Measurements from ENCODE around the gene PLCB1.

PLCB1 gene

GRCh38 chr20:8271727-8272126, 139.7 kb downstream of the PLCB1 start:
- H3K4me3 ChIP-seq: no peak overlapping the region

GRCh38 chr20:8272766-8273165, 140.7 kb downstream of the PLCB1 start:
- Histone ChIP-seq H3K4me3 (no peak overlapping the region), H3K27ac (no peak overlapping the region)

More at GRCh38 chr20:8271727-8272126, 139.7 kb downstream of the PLCB1 start:
- H3K27ac ChIP-seq: no peak overlapping the region

GRCh38 chr20:8284902-8285301, 152.8 kb downstream of the PLCB1 start:
- H3K4me3 ChIP-seq: no peak overlapping the region
- H3K27ac ChIP-seq: no peak overlapping the region

GRCh38 chr20:8287340-8287739, 155.3 kb downstream of the PLCB1 start:
- no peak overlapping the region for H3K4me3 ChIP-seq
- H3K27ac ChIP-seq: no peak overlapping the region

GRCh38 chr20:8291200-8291599, 159.1 kb downstream of the PLCB1 start:
- Histone ChIP-seq H3K4me3 (no peak overlapping the region), H3K27ac (no peak overlapping the region)

- H3K27ac ChIP-seq: no peak overlapping the region
Measured at GRCh38 chr20:8291873-8292272, 159.8 kb downstream of the PLCB1 start.

GRCh38 chr20:8292793-8293192, 160.7 kb downstream of the PLCB1 start:
- H3K4me3 ChIP-seq: no peak overlapping the region
- H3K27ac ChIP-seq: no peak overlapping the region

More at GRCh38 chr20:8291873-8292272, 159.8 kb downstream of the PLCB1 start:
- no peak overlapping the region for H3K4me3 ChIP-seq

- Histone ChIP-seq H3K27ac (no peak overlapping the region), H3K4me3 (no peak overlapping the region)
Measured at GRCh38 chr20:8293750-8294149, 161.7 kb downstream of the PLCB1 start.

- H3K4me3 ChIP-seq: no peak overlapping the region
- H3K27ac ChIP-seq: no peak overlapping the region
Measured at GRCh38 chr20:8296536-8296935, 164.5 kb downstream of the PLCB1 start.

- H3K27ac ChIP-seq: no peak overlapping the region
- H3K4me3 ChIP-seq: no peak overlapping the region
Measured at GRCh38 chr20:8298426-8299043, 166.5 kb downstream of the PLCB1 start.

- H3K27ac ChIP-seq: no peak overlapping the region
Measured at GRCh38 chr20:8299921-8300320, 167.9 kb downstream of the PLCB1 start.

GRCh38 chr20:8301655-8302054, 169.6 kb downstream of the PLCB1 start:
- no peak overlapping the region for H3K27ac ChIP-seq
- no peak overlapping the region for H3K4me3 ChIP-seq

More at GRCh38 chr20:8299921-8300320, 167.9 kb downstream of the PLCB1 start:
- H3K4me3 ChIP-seq: no peak overlapping the region

GRCh38 chr20:8303651-8304050, 171.6 kb downstream of the PLCB1 start:
- Histone ChIP-seq H3K27ac (no peak overlapping the region), H3K4me3 (no peak overlapping the region)

- Histone ChIP-seq H3K27ac (no peak overlapping the region), H3K4me3 (no peak overlapping the region)
Measured at GRCh38 chr20:8304124-8304816, 172.2 kb downstream of the PLCB1 start.

- H3K27ac ChIP-seq: no peak overlapping the region
- H3K4me3 ChIP-seq: no peak overlapping the region
Measured at GRCh38 chr20:8305449-8305978, 173.4 kb downstream of the PLCB1 start.

GRCh38 chr20:8306937-8307336, 174.9 kb downstream of the PLCB1 start:
- Histone ChIP-seq H3K4me3 (no peak overlapping the region), H3K27ac (no peak overlapping the region)

- no peak overlapping the region for H3K4me3 ChIP-seq
Measured at GRCh38 chr20:8309634-8310033, 177.6 kb downstream of the PLCB1 start.

GRCh38 chr20:8310618-8311017, 178.6 kb downstream of the PLCB1 start:
- Histone ChIP-seq H3K4me3 (no peak overlapping the region), H3K27ac (no peak overlapping the region)

More at GRCh38 chr20:8309634-8310033, 177.6 kb downstream of the PLCB1 start:
- H3K27ac ChIP-seq: no peak overlapping the region

- Histone ChIP-seq H3K4me3 (no peak overlapping the region), H3K27ac (no peak overlapping the region)
Measured at GRCh38 chr20:8313073-8313472, 181.0 kb downstream of the PLCB1 start.

- Histone ChIP-seq H3K4me3 (no peak overlapping the region), H3K27ac (no peak overlapping the region)
Measured at GRCh38 chr20:8315639-8316573, 183.8 kb downstream of the PLCB1 start.
